ENCODE measurements around the gene MRPS2.

DNA sequence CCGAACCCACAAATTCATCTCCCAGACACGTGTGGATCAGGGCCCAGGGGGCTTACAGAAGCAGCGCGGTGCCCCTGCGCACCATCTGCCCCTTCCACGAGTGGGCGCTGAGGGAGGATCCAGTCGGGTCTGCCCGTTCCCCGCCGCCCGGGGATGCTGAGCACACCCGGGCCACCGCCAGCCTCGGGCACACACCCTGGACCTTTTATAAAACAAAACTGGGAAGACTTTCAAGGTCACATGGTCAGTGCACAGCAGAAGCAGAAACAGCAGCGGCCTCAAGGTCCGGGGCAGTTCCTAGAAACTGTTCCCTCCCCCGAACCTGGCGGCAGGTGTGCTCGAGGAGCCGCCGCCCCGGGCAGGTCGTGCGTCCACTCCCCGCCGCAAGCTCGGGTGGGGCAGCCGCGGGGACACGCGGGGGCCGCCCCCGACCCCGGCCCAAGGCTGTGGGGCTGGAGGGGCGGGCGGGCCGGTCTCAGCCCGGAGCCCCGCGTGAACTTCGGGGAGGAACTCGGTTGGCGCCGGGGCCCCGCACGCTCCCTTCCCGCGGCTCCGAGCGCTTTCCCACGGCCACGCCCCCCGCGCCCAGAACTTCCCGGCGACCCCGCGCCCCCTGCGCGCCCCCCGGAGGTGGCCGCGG, 21.5 kb upstream of the MRPS2 start:
- TF ChIP-seq, protein P1, sequence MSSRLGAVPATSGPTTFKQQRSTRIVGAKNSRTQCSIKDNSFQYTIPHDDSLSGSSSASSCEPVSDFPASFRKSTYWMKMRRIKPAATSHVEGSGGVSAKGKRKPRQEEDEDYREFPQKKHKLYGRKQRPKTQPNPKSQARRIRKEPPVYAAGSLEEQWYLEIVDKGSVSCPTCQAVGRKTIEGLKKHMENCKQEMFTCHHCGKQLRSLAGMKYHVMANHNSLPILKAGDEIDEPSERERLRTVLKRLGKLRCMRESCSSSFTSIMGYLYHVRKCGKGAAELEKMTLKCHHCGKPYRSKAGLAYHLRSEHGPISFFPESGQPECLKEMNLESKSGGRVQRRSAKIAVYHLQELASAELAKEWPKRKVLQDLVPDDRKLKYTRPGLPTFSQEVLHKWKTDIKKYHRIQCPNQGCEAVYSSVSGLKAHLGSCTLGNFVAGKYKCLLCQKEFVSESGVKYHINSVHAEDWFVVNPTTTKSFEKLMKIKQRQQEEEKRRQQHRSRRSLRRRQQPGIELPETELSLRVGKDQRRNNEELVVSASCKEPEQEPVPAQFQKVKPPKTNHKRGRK (tag; IDR thresholded peaks at IDR 0.05): no peak
- TF ChIP-seq BRD4 (IDR thresholded peaks at IDR 0.05) (no peak; the same call in 1 of the 2 replicates), CREB1 (IDR thresholded peaks at IDR 0.05) (no peak), CREB1 (CRISPR knock-in tag; IDR thresholded peaks at IDR 0.05) (no peak), MYC (IDR thresholded peaks at IDR 0.05; ENCODE audit: low read depth, low read length) (no peak; the same call in 1 of the 2 replicates), MYC (CRISPR knock-in tag; IDR thresholded peaks at IDR 0.05; ENCODE audit: borderline replicate concordance, low read depth) (no peak), HNRNPL (IDR thresholded peaks at IDR 0.05; ENCODE audit: low read depth, low read length) (no peak), ZNF133 (CRISPR knock-in tag; IDR thresholded peaks at IDR 0.05) (no peak), ZSCAN32 (CRISPR knock-in tag; IDR thresholded peaks at IDR 0.05) (no peak), ZNF263 (CRISPR knock-in tag; IDR thresholded peaks at IDR 0.05; ENCODE audit: borderline replicate concordance) (no peak)
- TF ChIP-seq, protein P2, sequence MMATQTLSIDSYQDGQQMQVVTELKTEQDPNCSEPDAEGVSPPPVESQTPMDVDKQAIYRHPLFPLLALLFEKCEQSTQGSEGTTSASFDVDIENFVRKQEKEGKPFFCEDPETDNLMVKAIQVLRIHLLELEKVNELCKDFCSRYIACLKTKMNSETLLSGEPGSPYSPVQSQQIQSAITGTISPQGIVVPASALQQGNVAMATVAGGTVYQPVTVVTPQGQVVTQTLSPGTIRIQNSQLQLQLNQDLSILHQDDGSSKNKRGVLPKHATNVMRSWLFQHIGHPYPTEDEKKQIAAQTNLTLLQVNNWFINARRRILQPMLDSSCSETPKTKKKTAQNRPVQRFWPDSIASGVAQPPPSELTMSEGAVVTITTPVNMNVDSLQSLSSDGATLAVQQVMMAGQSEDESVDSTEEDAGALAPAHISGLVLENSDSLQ (IDR thresholded peaks at IDR 0.05): no peak
- TF ChIP-seq, protein P3, sequence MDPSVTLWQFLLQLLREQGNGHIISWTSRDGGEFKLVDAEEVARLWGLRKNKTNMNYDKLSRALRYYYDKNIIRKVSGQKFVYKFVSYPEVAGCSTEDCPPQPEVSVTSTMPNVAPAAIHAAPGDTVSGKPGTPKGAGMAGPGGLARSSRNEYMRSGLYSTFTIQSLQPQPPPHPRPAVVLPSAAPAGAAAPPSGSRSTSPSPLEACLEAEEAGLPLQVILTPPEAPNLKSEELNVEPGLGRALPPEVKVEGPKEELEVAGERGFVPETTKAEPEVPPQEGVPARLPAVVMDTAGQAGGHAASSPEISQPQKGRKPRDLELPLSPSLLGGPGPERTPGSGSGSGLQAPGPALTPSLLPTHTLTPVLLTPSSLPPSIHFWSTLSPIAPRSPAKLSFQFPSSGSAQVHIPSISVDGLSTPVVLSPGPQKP (CRISPR knock-in tag; IDR thresholded peaks at IDR 0.05): no peak
- TF ChIP-seq, protein P4, sequence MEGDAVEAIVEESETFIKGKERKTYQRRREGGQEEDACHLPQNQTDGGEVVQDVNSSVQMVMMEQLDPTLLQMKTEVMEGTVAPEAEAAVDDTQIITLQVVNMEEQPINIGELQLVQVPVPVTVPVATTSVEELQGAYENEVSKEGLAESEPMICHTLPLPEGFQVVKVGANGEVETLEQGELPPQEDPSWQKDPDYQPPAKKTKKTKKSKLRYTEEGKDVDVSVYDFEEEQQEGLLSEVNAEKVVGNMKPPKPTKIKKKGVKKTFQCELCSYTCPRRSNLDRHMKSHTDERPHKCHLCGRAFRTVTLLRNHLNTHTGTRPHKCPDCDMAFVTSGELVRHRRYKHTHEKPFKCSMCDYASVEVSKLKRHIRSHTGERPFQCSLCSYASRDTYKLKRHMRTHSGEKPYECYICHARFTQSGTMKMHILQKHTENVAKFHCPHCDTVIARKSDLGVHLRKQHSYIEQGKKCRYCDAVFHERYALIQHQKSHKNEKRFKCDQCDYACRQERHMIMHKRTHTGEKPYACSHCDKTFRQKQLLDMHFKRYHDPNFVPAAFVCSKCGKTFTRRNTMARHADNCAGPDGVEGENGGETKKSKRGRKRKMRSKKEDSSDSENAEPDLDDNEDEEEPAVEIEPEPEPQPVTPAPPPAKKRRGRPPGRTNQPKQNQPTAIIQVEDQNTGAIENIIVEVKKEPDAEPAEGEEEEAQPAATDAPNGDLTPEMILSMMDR (IDR thresholded peaks at IDR 0.05 in 2 of 3, conservative IDR thresholded peaks at IDR 0.05 in 1 of 3; ENCODE audit: insufficient read depth in 2 of 3, low read depth in 1 of 3, low read length in 3 of 3): peak; percentile 25 to 44 (median 37); a peak in 5 of 6 replicates
- TF ChIP-seq, protein P5, sequence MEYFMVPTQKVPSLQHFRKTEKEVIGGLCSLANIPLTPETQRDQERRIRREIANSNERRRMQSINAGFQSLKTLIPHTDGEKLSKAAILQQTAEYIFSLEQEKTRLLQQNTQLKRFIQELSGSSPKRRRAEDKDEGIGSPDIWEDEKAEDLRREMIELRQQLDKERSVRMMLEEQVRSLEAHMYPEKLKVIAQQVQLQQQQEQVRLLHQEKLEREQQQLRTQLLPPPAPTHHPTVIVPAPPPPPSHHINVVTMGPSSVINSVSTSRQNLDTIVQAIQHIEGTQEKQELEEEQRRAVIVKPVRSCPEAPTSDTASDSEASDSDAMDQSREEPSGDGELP (CRISPR knock-in tag; IDR thresholded peaks at IDR 0.05; ENCODE audit: borderline replicate concordance): no peak
